IPS-18a (cell line): Measurements from ENCODE around the gene DNM3.
"Not testable (repeated sequence)": the region's sequence is repeated elsewhere in the genome, so short reads cannot be mapped to it uniquely, and the experiment has no call there.

Experiments
- H3K27ac ChIP-seq: one replicate; pipeline ENCODE4 v1.5.1; 2013; ENCODE audit warnings: low read length
- H3K27me3 ChIP-seq: one replicate; pipeline ENCODE4 v1.6.1; 2013; ENCODE audit warnings: mild to moderate bottlenecking, low read length; ENCODE audit not compliant: control insufficient read depth, insufficient read depth
- H3K36me3 ChIP-seq: one replicate; pipeline ENCODE4 v1.6.1; 2013; ENCODE audit warnings: low read depth, low read length; ENCODE audit not compliant: control insufficient read depth
- H3K4me1 ChIP-seq: one replicate; pipeline ENCODE4 v1.6.1; 2013; ENCODE audit warnings: low read depth, low read length; ENCODE audit not compliant: control insufficient read depth
- H3K4me3 ChIP-seq: one replicate; pipeline ENCODE4 v1.5.1; 2013; ENCODE audit warnings: low read length
- H3K9ac ChIP-seq: one replicate; pipeline ENCODE4 v1.6.1; 2013; ENCODE audit warnings: mild to moderate bottlenecking, low read length, moderate library complexity
- H3K9me3 ChIP-seq: one replicate; pipeline ENCODE4 v1.6.1; 2013; ENCODE audit warnings: low read depth, low read length; ENCODE audit not compliant: control insufficient read depth

Gene DNM3

DNA sequence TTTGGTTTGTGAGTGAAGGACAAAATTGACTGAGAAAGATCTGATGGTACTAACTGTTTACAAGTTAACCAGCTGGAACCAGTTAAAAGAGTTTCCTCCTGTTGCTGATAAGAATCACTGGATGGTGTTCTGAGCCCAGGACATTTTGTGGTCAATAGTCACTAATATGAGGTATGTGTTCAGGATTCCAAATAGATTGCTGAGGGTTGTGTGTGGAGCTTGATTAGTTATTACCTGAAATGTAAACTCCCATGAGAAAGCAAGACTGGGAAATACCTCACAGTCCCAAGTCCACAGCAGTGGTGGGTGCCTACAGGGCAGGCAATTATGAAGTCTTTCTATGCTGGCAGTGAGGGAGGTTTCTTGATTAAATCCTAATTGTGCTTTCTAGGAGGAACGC is 164.6 kb downstream of the DNM3 start:
- no peaks in the 10 kb centered on the region for H3K27me3 ChIP-seq
- H3K36me3 ChIP-seq = no peaks in the 10 kb centered on the region
- H3K27ac ChIP-seq = no peak overlapping the region
- peaks cover 3% of the 10 kb centered on the region for H3K9me3 ChIP-seq
- H3K4me1 ChIP-seq = no peaks in the 10 kb centered on the region
- no peak overlapping the region for H3K9ac ChIP-seq
- H3K4me3 ChIP-seq = no peak overlapping the region

DNA sequence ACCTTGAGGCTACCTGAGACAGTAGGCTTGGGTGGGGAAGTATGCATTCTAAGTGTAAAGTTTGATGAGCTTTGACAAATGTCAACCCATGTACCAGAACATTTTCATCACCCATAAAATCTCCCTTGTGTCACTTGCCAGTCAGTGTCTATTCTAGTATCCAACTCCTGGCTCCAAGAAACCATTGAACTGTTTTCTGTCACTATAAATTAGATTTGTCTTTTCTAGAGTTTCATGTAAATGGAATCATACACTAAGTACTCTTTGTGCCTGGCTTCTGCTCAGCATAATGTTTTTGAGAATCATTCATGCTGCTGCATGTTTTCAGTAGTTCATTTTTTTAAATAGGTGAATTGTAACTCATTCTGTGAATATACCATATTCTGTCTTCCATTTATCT is 165.4 kb downstream of the DNM3 start:
- H3K4me3 ChIP-seq = no peak overlapping the region
- H3K36me3 ChIP-seq = no peaks in the 10 kb centered on the region
- H3K9ac ChIP-seq = no peak overlapping the region
- H3K27ac ChIP-seq = no peak overlapping the region
- no peaks in the 10 kb centered on the region for H3K27me3 ChIP-seq
- H3K9me3 ChIP-seq = peaks cover 7% of the 10 kb centered on the region
- H3K4me1 ChIP-seq = no peaks in the 10 kb centered on the region

DNA sequence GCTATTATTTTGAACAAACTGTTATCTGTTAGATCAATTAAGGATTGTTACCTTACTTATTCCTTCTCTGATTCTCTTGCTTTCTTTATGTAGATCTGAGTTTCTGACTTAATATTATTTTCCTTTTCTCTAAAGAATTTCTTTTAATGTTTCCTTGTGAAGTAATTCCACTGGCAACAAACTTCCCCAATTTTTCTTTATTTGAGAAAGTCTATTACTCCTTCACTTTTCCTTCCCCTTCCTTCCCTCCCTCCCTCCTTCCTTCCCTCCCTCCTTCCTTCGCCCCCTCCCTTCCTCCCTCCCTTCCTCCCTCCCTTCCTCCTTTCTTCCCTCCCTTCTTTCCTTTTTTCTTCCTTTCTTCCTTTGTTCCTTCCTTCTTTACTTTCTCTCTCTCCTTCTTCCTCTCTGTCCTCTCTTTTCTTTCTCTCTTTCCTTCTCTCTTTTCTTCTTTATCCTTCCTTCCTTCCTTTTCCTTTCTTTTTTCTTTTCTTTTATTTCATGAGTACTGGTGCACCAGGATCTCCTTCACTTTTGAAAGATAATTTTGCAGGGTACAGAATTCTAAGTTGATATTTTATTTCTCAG is 177.5 kb downstream of the DNM3 start:
- Histone ChIP-seq H3K4me3 (no peak overlapping the region), H3K9ac (no peak overlapping the region), H3K36me3 (no peaks in the 10 kb centered on the region)

DNA sequence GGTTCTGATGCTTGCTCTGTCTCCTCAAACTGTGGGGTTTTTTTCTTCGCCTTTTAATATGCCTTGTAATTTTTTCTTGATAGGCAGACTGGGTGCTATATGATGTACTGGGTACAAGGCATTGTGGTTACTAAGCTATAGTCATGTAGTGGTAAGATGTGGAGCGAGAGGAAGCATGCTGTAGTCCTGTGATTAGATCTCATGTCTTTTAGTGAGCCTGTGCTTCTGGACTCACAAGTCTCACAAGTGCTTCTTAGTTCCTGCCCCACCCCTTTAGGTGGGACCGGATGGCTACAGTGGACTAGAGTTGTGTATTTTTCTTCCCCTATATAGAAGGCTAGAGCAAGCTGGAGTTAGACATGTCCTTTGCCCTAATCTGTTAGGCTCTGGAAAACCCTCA is 178.7 kb downstream of the DNM3 start:
- Histone ChIP-seq H3K9me3 (no peaks in the 10 kb centered on the region), H3K9ac (no peak overlapping the region), H3K27me3 (no peaks in the 10 kb centered on the region), H3K4me3 (no peak overlapping the region), H3K4me1 (no peaks in the 10 kb centered on the region), H3K27ac (no peak overlapping the region), H3K36me3 (no peaks in the 10 kb centered on the region)

More for the DNA sequence above, 177.5 kb downstream of the DNM3 start:
- no peak overlapping the region for H3K27ac ChIP-seq
- no peaks in the 10 kb centered on the region for H3K27me3 ChIP-seq
- no peaks in the 10 kb centered on the region for H3K4me1 ChIP-seq
- H3K9me3 ChIP-seq = no peaks in the 10 kb centered on the region

DNA sequence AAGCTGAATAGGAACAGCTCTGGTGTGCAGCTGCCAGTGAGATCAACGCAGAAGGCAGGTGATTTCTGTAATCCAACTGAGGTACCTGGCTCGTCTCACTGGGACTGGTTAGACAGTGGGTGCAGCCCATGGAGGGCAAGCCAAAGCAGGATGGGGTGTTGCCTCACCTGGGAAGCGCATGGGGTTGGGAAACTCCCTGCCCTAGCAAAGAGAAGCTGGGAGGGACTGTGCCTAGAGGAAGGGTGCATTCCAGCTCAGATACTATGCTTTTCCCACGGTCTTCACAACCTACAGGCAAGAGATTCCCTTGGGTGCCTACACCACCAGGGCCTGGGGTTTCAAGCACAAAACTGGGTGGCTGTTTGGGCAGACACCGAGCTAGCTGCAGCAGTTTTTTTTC is 183.2 kb downstream of the DNM3 start:
- Histone ChIP-seq H3K9ac (no peak overlapping the region), H3K4me3 (no peak overlapping the region), H3K36me3 (no peaks in the 10 kb centered on the region), H3K27me3 (no peaks in the 10 kb centered on the region), H3K9me3 (no peaks in the 10 kb centered on the region), H3K27ac (no peak overlapping the region), H3K4me1 (no peaks in the 10 kb centered on the region)

DNA sequence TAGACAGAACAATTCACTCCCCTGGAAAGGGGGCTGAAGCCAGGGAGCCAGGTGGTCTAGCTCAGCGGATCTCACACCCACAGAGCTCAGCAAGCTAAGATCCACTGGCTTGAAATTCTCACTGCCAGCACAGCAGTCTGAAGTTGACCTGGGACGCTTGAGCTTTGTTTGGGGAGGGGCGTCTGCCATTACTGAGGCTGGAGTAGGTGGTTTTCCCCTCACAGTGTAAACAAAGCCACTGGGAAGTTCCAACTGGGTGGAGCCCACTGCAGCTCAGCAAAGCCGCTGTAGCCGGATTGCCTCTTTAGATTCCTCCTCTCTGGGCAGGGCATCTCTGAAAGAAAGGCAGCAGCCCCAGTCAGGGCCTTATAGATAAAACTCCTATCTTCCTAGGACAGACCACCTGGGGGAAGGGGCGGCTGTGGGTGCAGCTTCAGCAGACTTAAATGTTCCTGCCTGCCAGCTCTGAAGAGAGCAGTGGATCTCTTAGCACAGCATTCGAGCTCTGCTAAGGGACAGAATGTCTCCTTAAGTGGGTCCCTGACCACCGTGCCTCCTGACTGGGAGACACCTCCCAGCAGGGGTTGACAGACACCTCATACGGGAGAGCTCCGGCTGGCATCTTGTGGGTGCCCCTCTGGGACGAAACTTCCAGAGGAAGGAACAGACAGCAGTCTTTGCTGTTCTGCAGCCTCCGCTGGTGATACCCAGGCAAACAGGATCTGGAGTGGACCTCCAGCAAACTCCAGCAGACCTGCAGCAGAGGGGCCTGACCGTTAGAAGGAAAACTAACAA is 183.8 kb downstream of the DNM3 start:
- not testable (repeated sequence) for H3K27ac ChIP-seq, H3K9ac ChIP-seq, H3K9me3 ChIP-seq, H3K36me3 ChIP-seq, H3K4me1 ChIP-seq, H3K4me3 ChIP-seq, H3K27me3 ChIP-seq

DNA sequence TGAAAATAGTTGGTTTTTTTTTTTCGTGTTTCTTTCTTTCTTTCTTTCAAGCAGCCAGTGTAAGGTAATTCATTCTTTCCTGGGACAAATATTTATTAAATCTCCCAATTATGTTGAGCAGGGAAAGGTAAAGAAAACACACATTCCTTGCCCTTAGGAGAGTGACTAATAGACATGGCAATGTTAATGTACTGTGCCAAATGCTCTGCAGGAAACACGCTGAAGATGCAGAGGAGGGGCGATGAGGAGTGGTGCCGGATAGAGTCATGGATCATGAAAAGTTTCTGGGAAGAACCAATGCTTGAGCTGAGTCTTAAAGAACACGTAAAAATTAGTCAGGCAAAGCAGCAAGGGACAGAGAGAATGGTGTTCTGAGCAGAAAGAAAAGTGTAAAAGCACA is 199.2 kb downstream of the DNM3 start:
- Histone ChIP-seq H3K9ac (no peak overlapping the region), H3K4me1 (no peaks in the 10 kb centered on the region), H3K27me3 (no peaks in the 10 kb centered on the region), H3K4me3 (no peak overlapping the region), H3K9me3 (no peaks in the 10 kb centered on the region), H3K27ac (no peak overlapping the region), H3K36me3 (no peaks in the 10 kb centered on the region)

DNA sequence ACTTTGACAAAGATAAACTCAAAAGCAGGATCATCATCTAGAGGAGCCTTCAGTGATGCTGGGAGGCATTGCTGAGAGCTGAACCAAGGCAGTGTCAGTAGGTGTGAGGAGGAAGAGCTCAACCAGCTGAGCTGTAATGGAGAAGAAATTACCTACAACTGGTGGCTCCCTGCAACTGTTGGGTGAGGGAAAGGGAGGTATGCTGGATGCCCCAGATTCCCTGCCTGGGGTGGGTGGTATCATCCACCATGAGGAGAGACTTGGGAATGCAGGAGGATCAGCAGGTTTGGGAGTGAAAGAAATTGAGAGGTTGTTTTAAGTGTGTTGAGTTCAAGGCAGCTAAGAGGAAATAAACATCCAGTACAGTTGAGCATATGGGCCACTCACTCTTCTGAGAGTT is 199.8 kb downstream of the DNM3 start:
- Histone ChIP-seq H3K27ac (no peak overlapping the region), H3K36me3 (no peaks in the 10 kb centered on the region), H3K4me1 (no peaks in the 10 kb centered on the region), H3K4me3 (no peak overlapping the region), H3K9ac (no peak overlapping the region), H3K27me3 (no peaks in the 10 kb centered on the region), H3K9me3 (no peaks in the 10 kb centered on the region)

DNA sequence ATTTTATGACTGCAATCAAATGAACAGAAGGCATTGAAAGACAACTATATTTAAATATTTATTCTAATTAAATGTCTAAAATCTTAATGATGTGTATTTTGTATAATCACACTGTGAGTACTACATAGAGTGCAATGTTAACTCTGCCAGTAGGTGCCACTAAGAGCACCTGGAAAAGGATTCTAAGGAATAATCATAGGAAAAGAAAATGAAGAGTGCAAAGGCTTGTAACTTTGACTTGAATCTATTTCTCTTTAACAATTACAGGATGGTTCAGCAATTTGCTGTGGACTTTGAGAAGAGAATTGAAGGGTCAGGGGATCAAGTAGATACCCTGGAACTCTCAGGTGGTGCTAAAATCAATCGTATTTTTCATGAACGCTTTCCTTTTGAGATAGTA is 200.4 kb downstream of the DNM3 start:
- H3K27ac ChIP-seq = no peak overlapping the region
- no peak overlapping the region for H3K9ac ChIP-seq

DNA sequence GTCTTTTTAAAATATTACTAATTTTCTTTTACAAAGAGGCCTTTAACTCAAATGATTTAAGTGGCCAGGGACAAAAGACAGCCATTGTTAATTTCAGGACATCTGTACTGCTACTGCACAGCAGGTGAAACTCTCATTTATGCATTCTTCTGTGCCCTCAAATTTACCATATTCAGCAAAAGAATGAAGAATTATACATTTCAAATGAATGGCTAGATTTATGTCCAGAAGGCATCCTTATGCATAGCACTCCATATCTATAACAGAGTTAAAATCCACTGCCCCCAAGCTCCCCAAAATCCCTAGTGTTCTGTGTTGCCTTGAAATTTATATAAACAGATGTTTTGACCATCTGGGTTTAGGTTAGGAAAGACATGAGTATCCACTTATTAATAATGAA is 202.6 kb downstream of the DNM3 start:
- Histone ChIP-seq H3K36me3 (no peaks in the 10 kb centered on the region), H3K4me1 (no peaks in the 10 kb centered on the region), H3K27ac (no peak overlapping the region), H3K27me3 (no peaks in the 10 kb centered on the region), H3K9me3 (no peaks in the 10 kb centered on the region), H3K4me3 (no peak overlapping the region), H3K9ac (no peak overlapping the region)

More for the DNA sequence above, 200.4 kb downstream of the DNM3 start:
- H3K4me3 ChIP-seq = no peak overlapping the region
- no peaks in the 10 kb centered on the region for H3K9me3 ChIP-seq
- H3K36me3 ChIP-seq = no peaks in the 10 kb centered on the region
- no peaks in the 10 kb centered on the region for H3K4me1 ChIP-seq
- H3K27me3 ChIP-seq = no peaks in the 10 kb centered on the region

DNA sequence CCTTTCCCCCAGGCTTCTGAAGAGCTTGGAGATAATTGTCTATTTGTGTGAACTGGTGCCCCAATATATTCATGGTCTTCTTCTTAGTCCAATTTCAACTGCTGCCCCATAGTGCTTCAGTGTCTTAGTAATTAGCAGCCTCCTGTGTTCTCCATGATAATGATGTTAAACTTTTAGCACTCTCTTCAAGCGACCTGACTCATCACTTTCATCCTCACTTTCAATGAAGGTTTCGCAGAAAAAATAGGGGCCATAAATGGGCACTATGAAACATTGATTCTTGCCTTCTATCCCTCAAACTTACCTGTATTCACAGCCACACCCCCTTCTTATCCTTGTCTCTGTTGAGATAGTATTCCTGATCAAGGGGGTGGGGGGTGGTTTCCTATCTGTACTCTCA is 210.6 kb downstream of the DNM3 start:
- H3K4me3 ChIP-seq = no peak overlapping the region
- H3K27me3 ChIP-seq = no peaks in the 10 kb centered on the region

DNA sequence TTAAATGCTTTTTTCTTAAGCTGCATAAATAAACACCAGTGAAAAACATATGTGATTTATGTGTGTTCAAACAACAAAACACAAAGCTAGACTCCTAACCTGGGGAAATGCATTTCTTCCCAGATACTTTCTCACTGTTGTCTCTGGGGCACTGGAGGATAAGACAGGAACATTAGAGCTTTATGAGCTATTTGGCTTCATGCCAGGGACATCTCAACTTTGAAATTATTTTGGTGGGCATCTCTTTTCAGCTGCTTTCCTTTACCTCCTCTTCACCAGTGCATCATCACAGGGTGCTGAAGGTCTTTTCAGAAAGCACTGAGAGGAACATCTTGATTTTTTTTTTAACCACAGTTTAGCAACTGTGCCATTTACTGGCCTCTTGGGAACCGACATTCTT is 212.9 kb downstream of the DNM3 start:
- H3K27me3 ChIP-seq = no peaks in the 10 kb centered on the region
- H3K36me3 ChIP-seq = no peaks in the 10 kb centered on the region
- no peak overlapping the region for H3K9ac ChIP-seq
- no peaks in the 10 kb centered on the region for H3K4me1 ChIP-seq
- no peak overlapping the region for H3K27ac ChIP-seq
- H3K9me3 ChIP-seq = no peaks in the 10 kb centered on the region
- no peak overlapping the region for H3K4me3 ChIP-seq

More for the DNA sequence above, 210.6 kb downstream of the DNM3 start:
- H3K27ac ChIP-seq = no peak overlapping the region
- no peaks in the 10 kb centered on the region for H3K9me3 ChIP-seq
- no peaks in the 10 kb centered on the region for H3K4me1 ChIP-seq
- no peak overlapping the region for H3K9ac ChIP-seq
- H3K36me3 ChIP-seq = no peaks in the 10 kb centered on the region
